Stomach smooth muscle (tissue), 2 donors: ENCODE results near the gene FAM135A.

Experiments
- H3K27ac ChIP-seq: one replicate; pipeline ENCODE4 v1.7.0; 2013; ENCODE audit warnings: mild to moderate bottlenecking, low read length, inconsistent platforms
- H3K27me3 ChIP-seq, 2 donors: one replicate each; pipeline ENCODE4 v1.7.0; 2013; ENCODE audit warnings: low read length in 2 of 2; ENCODE audit not compliant: insufficient read depth in 2 of 2, control insufficient read depth in 1 of 2
- H3K36me3 ChIP-seq, 2 donors: one replicate each; pipeline ENCODE4 v1.7.0; 2013; ENCODE audit warnings: low read length in 2 of 2; ENCODE audit not compliant: control insufficient read depth in 2 of 2, insufficient read depth in 2 of 2
- H3K4me1 ChIP-seq: one replicate; pipeline ENCODE4 v1.7.0; 2013; ENCODE audit warnings: low read length; ENCODE audit not compliant: control insufficient read depth, insufficient read depth
- H3K4me3 ChIP-seq, 2 donors: one replicate each; pipeline ENCODE4 v1.7.0; 2013; ENCODE audit warnings: low read length in 2 of 2
- H3K9ac ChIP-seq, 2 donors: one replicate each; pipeline ENCODE4 v1.7.0; 2013; ENCODE audit warnings: low read length in 2 of 2, mild to moderate bottlenecking in 1 of 2
- H3K9me3 ChIP-seq, 2 donors: one replicate each; pipeline ENCODE4 v1.7.0; 2013; ENCODE audit warnings: low read length in 2 of 2; ENCODE audit not compliant: control insufficient read depth in 2 of 2
- donor health status: healthy.
- donor health status: Pancreatic carcinoma.

The FAM135A gene

DNA sequence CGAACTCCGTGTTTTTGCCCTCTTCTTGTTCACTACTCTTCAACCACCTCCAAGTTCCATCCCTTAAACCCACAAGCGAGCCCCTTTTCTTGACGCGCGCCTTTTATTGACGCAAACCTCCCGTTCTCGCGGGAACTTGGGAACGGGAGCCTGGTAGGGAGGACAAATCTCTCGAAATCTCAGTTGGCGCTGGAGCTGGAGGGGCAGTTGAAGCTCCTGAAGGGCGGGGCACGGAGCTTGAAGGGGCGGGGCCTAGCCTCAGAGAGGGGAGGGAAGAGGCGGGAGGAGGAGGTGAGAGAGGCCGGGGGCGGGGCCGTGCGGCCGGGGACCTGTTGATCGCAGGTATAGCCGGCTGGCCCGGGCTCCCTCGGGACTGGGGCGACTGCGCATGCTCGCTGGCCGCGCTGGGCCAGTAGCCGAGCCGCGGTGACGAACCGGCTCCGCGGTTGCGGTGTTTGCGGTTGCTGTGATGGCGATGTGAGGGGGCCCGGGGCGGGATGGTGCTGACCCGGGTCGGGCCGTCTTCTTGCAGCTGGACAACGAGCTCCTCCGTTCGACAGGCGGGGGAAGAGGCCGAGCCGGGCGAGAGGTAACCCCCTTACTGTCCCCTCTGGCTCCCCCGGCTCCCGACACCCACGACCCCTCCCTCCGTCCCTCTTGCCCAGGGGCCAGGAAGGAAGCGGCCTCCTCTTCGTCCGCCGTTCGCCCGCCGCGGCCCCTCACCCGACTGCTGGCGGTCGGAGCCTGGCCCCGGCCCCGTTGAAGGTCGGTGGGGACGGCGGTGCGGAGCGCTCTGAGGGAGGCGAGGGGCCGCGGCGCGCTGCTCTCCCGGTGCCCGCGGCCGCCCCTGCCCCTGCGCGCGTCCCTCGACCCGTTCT, at the start of gene FAM135A:
Gene FAM135A, plus strand, starts transcription at position 395 of the 878 bp plus-strand sequence. CDS start 14,835 bp downstream, outside the sequence.
- H3K4me1 ChIP-seq: peaks cover 4% of the 10 kb centered on the region
- H3K9me3 ChIP-seq: no peaks in the 10 kb centered on the region
- peak within 1 kb of the TSS; percentile 80 for H3K27ac ChIP-seq
- H3K36me3 ChIP-seq: peaks cover 0 to 5% of the 10 kb centered on the region in 2 donors
- H3K27me3 ChIP-seq: no peaks in the 10 kb centered on the region
- peak within 1 kb of the TSS; percentile 89 to 91 for H3K4me3 ChIP-seq
- peak within 1 kb of the TSS; percentile 92 to 94 for H3K9ac ChIP-seq

DNA sequence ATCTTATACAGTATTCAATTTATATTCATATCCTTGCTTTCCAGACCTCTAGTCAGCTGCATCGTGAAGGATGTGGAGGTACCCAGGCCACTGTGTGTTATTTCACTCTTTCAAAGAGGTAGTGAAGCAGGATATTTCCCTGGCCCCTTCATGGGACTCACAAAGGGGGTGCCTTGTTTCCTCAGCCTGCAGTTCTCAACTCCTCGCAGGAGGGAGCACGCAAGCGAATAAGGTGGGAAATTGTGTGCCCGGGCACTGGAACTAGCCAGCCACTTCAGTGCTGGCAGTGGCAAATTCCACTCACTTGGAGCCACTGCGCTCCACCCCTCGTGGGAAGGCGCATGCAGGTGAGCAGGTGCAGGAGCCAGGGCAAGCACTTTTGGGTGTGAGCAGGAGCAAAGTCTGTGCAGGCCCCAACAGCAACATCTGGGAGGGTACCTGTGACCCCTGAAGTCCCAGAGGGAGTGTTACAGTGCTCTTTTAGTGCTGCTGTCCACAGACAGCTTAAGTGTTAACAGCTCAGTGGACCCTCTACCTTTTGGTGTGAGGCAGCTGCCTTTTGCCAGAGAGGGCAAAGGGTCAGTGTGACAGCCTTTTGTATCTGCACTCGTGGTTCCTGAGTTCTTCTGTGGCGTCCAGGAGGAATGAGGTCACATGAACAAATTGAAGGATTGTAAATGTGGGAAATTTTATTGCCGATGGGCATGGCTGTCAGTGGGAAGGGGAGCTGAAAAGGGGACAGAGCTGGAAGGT, 49.4 kb upstream of the FAM135A start:
- Histone ChIP-seq H3K9ac (no peak overlapping the region), H3K27me3 (no peaks in the 10 kb centered on the region), H3K9me3 (no peaks in the 10 kb centered on the region), H3K4me3 (no peak overlapping the region), H3K27ac (no peak overlapping the region), H3K36me3 (no peaks in the 10 kb centered on the region), H3K4me1 (no peaks in the 10 kb centered on the region)

GRCh38 chr6:70369332-70369950, 43.9 kb upstream of the FAM135A start:
- Histone ChIP-seq H3K9ac (no peak overlapping the region), H3K4me3 (no peak overlapping the region), H3K27ac (no peak overlapping the region), H3K27me3 (no peaks in the 10 kb centered on the region), H3K36me3 (no peaks in the 10 kb centered on the region), H3K9me3 (no peaks in the 10 kb centered on the region), H3K4me1 (no peaks in the 10 kb centered on the region)

GRCh38 chr6:70370496-70370895, 42.8 kb upstream of the FAM135A start:
- H3K27ac ChIP-seq: no peak overlapping the region
- no peak overlapping the region for H3K9ac ChIP-seq
- H3K27me3 ChIP-seq: no peaks in the 10 kb centered on the region
- no peak overlapping the region for H3K4me3 ChIP-seq
- H3K36me3 ChIP-seq: no peaks in the 10 kb centered on the region
- H3K4me1 ChIP-seq: no peaks in the 10 kb centered on the region
- H3K9me3 ChIP-seq: no peaks in the 10 kb centered on the region

DNA sequence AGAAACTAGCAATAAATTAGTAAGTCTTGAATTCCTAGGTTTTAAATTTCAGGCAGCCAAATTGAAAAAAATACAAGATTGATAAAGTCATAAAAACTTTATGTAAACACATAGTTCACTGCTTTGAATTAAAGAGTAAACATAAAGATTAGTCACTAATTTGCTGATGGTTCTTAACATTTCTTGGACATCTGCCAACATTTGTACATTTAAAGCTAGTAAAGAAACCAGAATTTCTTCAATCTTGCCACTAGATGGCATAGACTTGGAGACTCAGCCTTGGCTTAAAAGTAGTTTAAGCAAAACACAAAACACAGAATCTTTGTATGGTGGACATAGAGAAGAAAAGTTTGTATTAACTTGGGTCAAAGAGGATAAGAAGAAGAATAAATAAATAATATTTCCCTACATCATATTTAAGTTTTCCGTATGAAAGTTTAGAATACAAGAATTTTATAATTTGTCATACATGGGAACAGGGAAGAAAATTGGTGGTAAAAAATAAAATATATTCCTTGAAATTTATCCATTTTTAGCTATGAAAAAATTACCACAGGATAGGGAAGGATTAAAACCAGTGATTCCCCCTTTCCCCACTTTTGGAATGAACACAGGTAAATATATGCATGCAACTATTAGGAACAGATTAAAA, 41.7 kb upstream of the FAM135A start:
- Histone ChIP-seq H3K36me3 (no peaks in the 10 kb centered on the region), H3K27ac (no peak overlapping the region), H3K9ac (no peak overlapping the region), H3K9me3 (no peaks in the 10 kb centered on the region), H3K27me3 (no peaks in the 10 kb centered on the region), H3K4me3 (no peak overlapping the region), H3K4me1 (no peaks in the 10 kb centered on the region)

- H3K9ac ChIP-seq: no peak overlapping the region
- H3K27me3 ChIP-seq: no peaks in the 10 kb centered on the region
- H3K4me1 ChIP-seq: no peaks in the 10 kb centered on the region
- H3K4me3 ChIP-seq: no peak overlapping the region
- no peak overlapping the region for H3K27ac ChIP-seq
- no peaks in the 10 kb centered on the region for H3K36me3 ChIP-seq
- H3K9me3 ChIP-seq: no peaks in the 10 kb centered on the region
Measured at GRCh38 chr6:70375166-70375565, 38.1 kb upstream of the FAM135A start.

- H3K9me3 ChIP-seq: no peaks in the 10 kb centered on the region
- no peaks in the 10 kb centered on the region for H3K4me1 ChIP-seq
- H3K36me3 ChIP-seq: no peaks in the 10 kb centered on the region
- no peaks in the 10 kb centered on the region for H3K27me3 ChIP-seq
- H3K27ac ChIP-seq: no peak overlapping the region
- no peak overlapping the region for H3K9ac ChIP-seq
- H3K4me3 ChIP-seq: no peak overlapping the region
Measured at GRCh38 chr6:70375882-70376281, 37.4 kb upstream of the FAM135A start.

GRCh38 chr6:70376628-70377027, 36.7 kb upstream of the FAM135A start:
- H3K9ac ChIP-seq: no peak overlapping the region
- no peaks in the 10 kb centered on the region for H3K4me1 ChIP-seq
- no peaks in the 10 kb centered on the region for H3K36me3 ChIP-seq
- H3K27ac ChIP-seq: no peak overlapping the region
- H3K9me3 ChIP-seq: no peaks in the 10 kb centered on the region
- H3K4me3 ChIP-seq: no peak overlapping the region
- no peaks in the 10 kb centered on the region for H3K27me3 ChIP-seq

- Histone ChIP-seq H3K36me3 (no peaks in the 10 kb centered on the region), H3K4me1 (no peaks in the 10 kb centered on the region), H3K27ac (no peak overlapping the region), H3K9ac (no peak overlapping the region), H3K9me3 (no peaks in the 10 kb centered on the region), H3K4me3 (no peak overlapping the region), H3K27me3 (no peaks in the 10 kb centered on the region)
Measured at GRCh38 chr6:70377372-70377771, 35.9 kb upstream of the FAM135A start.

- Histone ChIP-seq H3K9ac (no peak overlapping the region), H3K4me1 (no peaks in the 10 kb centered on the region), H3K4me3 (no peak overlapping the region), H3K27ac (no peak overlapping the region), H3K36me3 (no peaks in the 10 kb centered on the region), H3K9me3 (no peaks in the 10 kb centered on the region), H3K27me3 (no peaks in the 10 kb centered on the region)
Measured at GRCh38 chr6:70379473-70380013, 33.8 kb upstream of the FAM135A start.
